GM13977 (cell line): ENCODE data around the gene COL5A2.

ENCODE experiments used
- DNase-seq: peaks from one replicate; pipeline ENCODE4 v3.0.0; 2012; ENCODE audit warnings: low spot score
- in situ Hi-C: fragments of 300-500 bp; cut with MboI; formaldehyde crosslinking; loops from one replicate; pipeline ENCODE4 v1.12.0; 2022; ENCODE audit warnings: low sequenced_read_pairs, low pct_unique_long_range_greater_than_20kb, mixed read lengths, inconsistent platforms; ENCODE audit not compliant: unreplicated experiment
- TF ChIP-seq, protein P1 (sequence below): IDR thresholded peaks from 2 replicates; pipeline ENCODE4 v1.5.1; 2012; ENCODE audit warnings: mild to moderate bottlenecking, control low read depth; ENCODE audit not compliant: insufficient read depth; ENCODE audit errors: extremely low read depth, missing control alignments

Gene COL5A2

DNA sequence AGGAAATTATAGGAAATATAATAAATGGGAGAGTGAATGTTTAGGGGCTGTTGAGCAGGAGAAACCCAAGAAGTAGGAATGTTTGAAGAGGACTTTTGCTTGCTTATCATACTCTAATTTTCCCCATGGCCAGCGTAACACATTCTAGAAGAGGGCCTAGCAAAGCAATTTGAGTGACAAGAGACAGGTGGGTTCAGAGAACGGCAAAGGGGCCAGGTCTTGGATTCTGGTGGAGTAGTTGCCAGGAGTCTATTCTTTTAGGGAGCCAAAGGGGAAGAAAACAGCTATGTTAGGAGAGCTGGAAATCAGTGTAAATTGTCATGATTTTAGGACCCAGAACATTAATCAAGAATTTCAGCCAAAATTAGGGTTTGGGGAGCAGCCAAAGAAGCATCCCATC, 96.5 kb downstream of the COL5A2 start:
- in situ Hi-C loops, result no loop called here
- TF ChIP-seq, protein P1, sequence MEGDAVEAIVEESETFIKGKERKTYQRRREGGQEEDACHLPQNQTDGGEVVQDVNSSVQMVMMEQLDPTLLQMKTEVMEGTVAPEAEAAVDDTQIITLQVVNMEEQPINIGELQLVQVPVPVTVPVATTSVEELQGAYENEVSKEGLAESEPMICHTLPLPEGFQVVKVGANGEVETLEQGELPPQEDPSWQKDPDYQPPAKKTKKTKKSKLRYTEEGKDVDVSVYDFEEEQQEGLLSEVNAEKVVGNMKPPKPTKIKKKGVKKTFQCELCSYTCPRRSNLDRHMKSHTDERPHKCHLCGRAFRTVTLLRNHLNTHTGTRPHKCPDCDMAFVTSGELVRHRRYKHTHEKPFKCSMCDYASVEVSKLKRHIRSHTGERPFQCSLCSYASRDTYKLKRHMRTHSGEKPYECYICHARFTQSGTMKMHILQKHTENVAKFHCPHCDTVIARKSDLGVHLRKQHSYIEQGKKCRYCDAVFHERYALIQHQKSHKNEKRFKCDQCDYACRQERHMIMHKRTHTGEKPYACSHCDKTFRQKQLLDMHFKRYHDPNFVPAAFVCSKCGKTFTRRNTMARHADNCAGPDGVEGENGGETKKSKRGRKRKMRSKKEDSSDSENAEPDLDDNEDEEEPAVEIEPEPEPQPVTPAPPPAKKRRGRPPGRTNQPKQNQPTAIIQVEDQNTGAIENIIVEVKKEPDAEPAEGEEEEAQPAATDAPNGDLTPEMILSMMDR, result no peak
- DNase-seq, result no peak

DNA sequence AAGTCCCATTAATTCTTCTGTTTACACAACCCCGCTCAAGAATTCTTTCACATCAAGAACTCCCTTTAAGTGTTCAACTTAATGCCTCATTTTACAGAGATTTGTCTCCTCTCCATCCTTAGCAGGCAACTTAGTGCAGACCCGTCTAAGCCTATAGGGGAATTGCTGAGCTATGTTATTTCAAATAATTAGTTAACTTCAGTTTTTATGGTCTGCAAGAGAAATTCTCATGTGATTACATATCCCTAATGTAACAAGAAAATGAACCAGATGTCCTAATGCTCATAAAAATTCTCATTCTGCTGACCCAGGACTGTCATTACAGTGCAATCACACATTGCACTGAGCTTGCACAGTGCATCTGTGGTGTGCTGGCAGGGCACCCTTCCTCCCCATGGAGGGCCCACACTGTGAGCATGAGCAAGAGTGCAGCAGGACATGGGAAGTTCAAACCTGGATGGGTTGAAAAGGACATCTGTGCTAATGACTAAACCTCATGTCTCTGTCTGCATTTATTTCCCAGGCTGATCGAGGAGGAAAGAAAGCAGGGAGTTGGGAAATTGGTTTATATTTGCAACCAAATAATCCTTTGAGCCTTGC, 97.1 kb downstream of the COL5A2 start:
- DNase-seq, result no peak
- in situ Hi-C loops, result no loop called here
- TF ChIP-seq, protein P1, result no peak

DNA sequence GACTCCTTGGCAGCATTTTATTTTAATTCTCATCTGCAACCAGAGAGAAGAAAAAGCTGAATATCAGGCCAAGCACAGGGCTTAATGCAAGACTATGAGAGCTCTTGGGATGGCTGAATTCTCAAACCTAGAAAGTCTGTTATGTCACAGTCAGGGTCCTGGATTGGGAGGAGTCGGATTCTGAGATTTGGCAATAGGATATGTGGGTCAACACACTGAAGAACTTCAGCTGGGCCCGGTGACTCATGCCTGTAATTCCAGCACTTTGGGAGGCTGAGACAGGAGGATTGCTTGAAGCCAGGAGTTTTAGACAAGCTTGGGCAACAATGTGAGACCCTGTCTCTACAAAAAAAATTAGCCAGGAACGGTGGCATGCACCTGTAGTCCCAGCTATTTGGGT, 103.0 kb downstream of the COL5A2 start:
- no peak for DNase-seq
- in situ Hi-C loops, result no loop called here
- TF ChIP-seq, protein P1, result no peak

DNA sequence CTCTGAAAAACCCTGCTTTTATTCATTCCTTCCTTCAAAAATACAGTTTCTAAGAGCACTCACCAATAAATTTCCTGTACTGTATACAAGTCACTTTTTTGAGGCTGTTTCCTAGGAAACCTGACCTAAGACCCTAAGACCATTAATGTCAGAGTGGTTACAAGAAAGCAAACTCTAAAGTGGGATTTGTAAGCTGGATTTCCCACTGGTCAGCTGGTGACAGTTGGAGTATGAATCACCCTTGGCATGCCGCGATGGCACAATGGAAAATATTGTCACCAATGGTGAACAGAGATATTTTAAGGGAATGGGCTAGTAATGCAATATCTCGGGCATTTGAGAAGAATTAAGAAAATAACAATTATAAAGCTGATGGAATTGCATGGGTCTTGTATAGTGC, 103.4 kb downstream of the COL5A2 start:
- in situ Hi-C loops, result no loop called here
- TF ChIP-seq, protein P1, result no peak
- DNase-seq, result no peak

DNA sequence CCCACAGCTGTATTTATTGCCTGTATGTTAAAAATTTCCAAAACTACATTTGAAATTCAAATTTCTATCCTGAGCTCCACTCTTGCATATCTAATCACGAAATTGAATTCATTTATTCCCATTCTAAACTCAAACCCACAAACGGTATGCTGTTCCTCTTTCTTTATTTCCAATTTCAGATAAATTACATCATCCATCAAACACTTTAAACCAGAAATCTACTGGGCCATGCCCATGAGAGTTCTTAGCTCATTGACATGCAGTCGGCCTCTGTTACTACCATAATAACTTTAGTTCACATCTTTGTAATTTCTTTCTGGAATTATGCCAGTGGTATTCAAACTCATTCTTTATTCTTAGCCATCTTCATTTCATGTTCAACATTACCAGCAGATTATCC, 105.1 kb downstream of the COL5A2 start:
- in situ Hi-C loops, result no loop called here
- no peak for DNase-seq
- TF ChIP-seq, protein P1, result no peak

DNA sequence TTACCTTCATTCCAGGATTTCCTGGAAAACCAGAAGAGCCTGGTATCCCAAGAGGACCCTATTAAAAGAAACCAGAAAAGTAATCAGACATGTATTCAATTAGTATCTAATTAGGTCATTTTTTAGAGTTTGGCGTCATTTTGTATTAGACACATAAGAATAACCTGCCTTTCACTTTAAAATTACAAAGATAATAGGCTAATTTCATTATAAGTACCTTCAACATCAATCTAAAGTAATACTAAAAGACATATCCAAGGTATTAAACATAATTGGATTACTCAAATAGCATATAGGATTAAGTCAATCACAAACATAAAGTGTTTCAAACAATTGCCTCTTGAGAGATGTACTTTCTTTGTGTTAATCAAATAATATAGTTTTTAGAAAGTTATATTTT, 107.5 kb downstream of the COL5A2 start:
- DNase-seq, result no peak
- TF ChIP-seq, protein P1, result no peak
- in situ Hi-C loops, result no loop called here
